COLO668 (cell line): ENCODE data around the gene CHML.

ENCODE experiments used
- DNase-seq: peaks from one replicate; lab custom pipeline; 2025; ENCODE audit not compliant: unreplicated experiment; lab: John Stamatoyannopoulos, UW

Gene CHML

GRCh38 chr1:241591736-241592135 lies 48.4 kb downstream of the CHML start:
- no peak for DNase-seq

- DNase-seq: no peak
Observed at GRCh38 chr1:241591317-241591716, 48.9 kb downstream of the CHML start.

- DNase-seq: no peak
Observed at GRCh38 chr1:241590719-241591118, 49.5 kb downstream of the CHML start.
